ENCODE data around the gene TRAF3IP3. TPM values are rescaled to one million over a fixed set of nuclear protein-coding genes. Genes with fewer than 3 reads are reported as not detected.
A peak's percentile ranks its signal among the peaks of the same experiment; 100 is the strongest.

The TRAF3IP3 gene
- total and polyA plus RNA-seq, 2 of the 13 experiments (the other 11 are each of a cell fraction or from before 2014, with no cell fraction given) = not detected

- TF ChIP-seq PAXIP1 (CRISPR knock-in tag; conservative IDR thresholded peaks at IDR 0.05) (no peak), GLMP (CRISPR knock-in tag; IDR thresholded peaks at IDR 0.05; ENCODE audit: borderline replicate concordance) (no peak), RAD21 (CRISPR knock-in tag; IDR thresholded peaks at IDR 0.05) (no peak), PHF21A (CRISPR knock-in tag; IDR thresholded peaks at IDR 0.05) (no peak), RBAK (CRISPR knock-in tag; IDR thresholded peaks at IDR 0.05) (no peak), DNMT1 (CRISPR knock-in tag; IDR thresholded peaks at IDR 0.05) (no peak), HDAC2 (CRISPR knock-in tag; IDR thresholded peaks at IDR 0.05) (no peak), TFE3 (CRISPR knock-in tag; IDR thresholded peaks at IDR 0.05) (no peak), ZNF343 (CRISPR knock-in tag; IDR thresholded peaks at IDR 0.05) (no peak), ZIK1 (CRISPR knock-in tag; IDR thresholded peaks at IDR 0.05; ENCODE audit: borderline replicate concordance, low read depth) (no peak), ZNF138 (CRISPR knock-in tag; IDR thresholded peaks at IDR 0.05; ENCODE audit: low read depth) (no peak), ZNF747 (CRISPR knock-in tag; IDR thresholded peaks at IDR 0.05; ENCODE audit: borderline replicate concordance) (no peak), UBTF (CRISPR knock-in tag; IDR thresholded peaks at IDR 0.05) (0 out of 2 replicates have a peak, but pooled peaks have one; percentile 36), FOXA3 (CRISPR knock-in tag; IDR thresholded peaks at IDR 0.05) (peak; percentile 31; the same call in 1 of the 2 replicates), ZNF775 (CRISPR knock-in tag; IDR thresholded peaks at IDR 0.05; ENCODE audit: borderline replicate concordance) (no peak), FOXK2 (IDR thresholded peaks at IDR 0.05) (no peak), U2AF2 (IDR thresholded peaks at IDR 0.05; ENCODE audit: low read depth, low read length) (no peak), KLF9 (CRISPR knock-in tag; IDR thresholded peaks at IDR 0.05; ENCODE audit: low read depth) (no peak)
These were observed 28.7 kb downstream of the TRAF3IP3 start, which contains the start of gene C1orf74 (continued) for GRCh38 chr1:209784265-209785169.

Measured in HepG2 (cell line).